Small intestine (tissue), 7 donors: Measurements from ENCODE around the gene CEP131. TPM values are rescaled to one million over a fixed set of nuclear protein-coding genes. Genes with fewer than 3 reads are reported as not detected.

Experiments
- DNase-seq, 2 donors: peaks; one replicate each; pipeline versions ENCODE4 v3.0.0 to v3.0.0-alpha.2; 2013
- FAIRE-seq: peaks from 2 replicates; lab custom pipeline; 2012; peaks lifted over from hg19 to GRCh38; lab: Jason Lieb, UNC
- H3K27ac ChIP-seq, 3 donors: one replicate each; pipeline ENCODE4 v1.5.1; 2013; ENCODE audit warnings: low read length in 2 of 3, mild to moderate bottlenecking in 2 of 3, control low read depth in 1 of 3, inconsistent platforms in 1 of 3, low read depth in 1 of 3, moderate library complexity in 1 of 3
- H3K27me3 ChIP-seq, 3 donors: one replicate each; pipeline ENCODE4 v1.6.1; 2013; ENCODE audit warnings: low read length in 3 of 3, inconsistent platforms in 1 of 3; ENCODE audit not compliant: control insufficient read depth in 3 of 3, insufficient read depth in 3 of 3
- H3K36me3 ChIP-seq, 3 donors: one replicate each; pipeline ENCODE4 v1.6.1; 2013; ENCODE audit warnings: low read length in 3 of 3, inconsistent platforms in 1 of 3, low read depth in 1 of 3, mild to moderate bottlenecking in 1 of 3, moderate library complexity in 1 of 3; ENCODE audit not compliant: control insufficient read depth in 3 of 3, insufficient read depth in 2 of 3
- H3K4me1 ChIP-seq, 3 donors: one replicate each; pipeline ENCODE4 v1.6.1; 2013; ENCODE audit warnings: low read length in 2 of 3, inconsistent platforms in 1 of 3, low read depth in 1 of 3, mild to moderate bottlenecking in 1 of 3, moderate library complexity in 1 of 3; ENCODE audit not compliant: control insufficient read depth in 3 of 3, insufficient read depth in 2 of 3
- H3K4me3 ChIP-seq, 3 donors: one replicate each; pipeline ENCODE4 v1.5.1; 2013; ENCODE audit warnings: low read length in 3 of 3, control low read depth in 1 of 3, inconsistent platforms in 1 of 3, low read depth in 1 of 3, mild to moderate bottlenecking in 1 of 3, moderate library complexity in 1 of 3
- H3K9me3 ChIP-seq, 2 donors: one replicate each; pipeline ENCODE4 v1.6.1; 2013; ENCODE audit warnings: low read depth in 1 of 2, low read length in 1 of 2; ENCODE audit not compliant: control insufficient read depth in 2 of 2, insufficient read depth in 1 of 2
- WGBS, 3 donors: extraction: QIAGEN DNeasy Blood & Tissue Kit; methylation state at CpG; one replicate each; pipeline ENCODE4 v1.1.7; 2013; 5-methylcytosine and 5-hydroxymethylcytosine counted together
- polyA plus RNA-seq, 4 donors: library from polyadenylated mRNA; stranded (reverse) in 3 of 4; unstranded in 1 of 4; fragments of 200-250 nt in 3 of 4; fragments of 120-200 nt in 1 of 4; gene quantifications; one replicate each; pipeline versions ENCODE4 v1.2.1 to v1.2.3, GENCODE V29; 2013
- donor health status: healthy with polysubstance abuse.
- donor health status: control.
- donor health status: control.
- donor health status: Bipolar disorder and iron deficiency.
- donor health status: healthy.

CEP131 gene
- polyA plus RNA-seq, 4 donors, result 4.0 to 8.8 (median 6.6) TPM

GRCh38 chr17:81238815-81239713 is 16.3 kb upstream of the CEP131 start, which contains the start of the genes NDUFAF8 and TEPSIN:
TSS of gene NDUFAF8 (plus strand) at chr17:81239318. CDS start at chr17:81239364, 46 bp downstream.
TSS of gene TEPSIN (minus strand) at chr17:81239055. CDS start at chr17:81239033, 22 bp downstream.
- Histone ChIP-seq H3K27me3 (no peaks in the 10 kb centered on the region), H3K27ac (peak within 1 kb of the TSS in 2 of 3 donors; percentile 45 to 67), H3K9me3 (no peaks in the 10 kb centered on the region), H3K36me3 (peaks cover 0 to 61% (median 0%) of the 10 kb centered on the region in 3 donors), H3K4me3 (peak within 1 kb of the TSS; percentile 78 to 89 (median 85)), H3K4me1 (peaks cover 2 to 23% (median 13%) of the 10 kb centered on the region in 3 donors)
- FAIRE-seq (peak; percentile 70), DNase-seq (peak; percentile 98 to 100)
- 0% methylated on average over 60 to 100 of the region's 100 CpGs for WGBS, 3 donors

GRCh38 chr17:81238490-81238814 is 15.7 kb upstream of the CEP131 start:
- no peak for DNase-seq
- no peak for FAIRE-seq
- no peaks in the 10 kb centered on the region for H3K9me3 ChIP-seq
- H3K27me3 ChIP-seq, result no peaks in the 10 kb centered on the region
- 1% methylated on average over 26 of the region's 26 CpGs for WGBS, 3 donors
- peaks cover 2 to 23% (median 13%) of the 10 kb centered on the region in 3 donors for H3K4me1 ChIP-seq
- peaks cover 0 to 67% (median 2%) of the 10 kb centered on the region in 3 donors for H3K36me3 ChIP-seq
- peak overlapping the region; percentile 78 to 89 (median 85) for H3K4me3 ChIP-seq
- H3K27ac ChIP-seq, result no peak overlapping the region

- H3K4me1 ChIP-seq, result peaks cover 2 to 23% (median 13%) of the 10 kb centered on the region in 3 donors
- H3K36me3 ChIP-seq, result peaks cover 3 to 68% (median 6%) of the 10 kb centered on the region in 3 donors
- DNase-seq (no peak), FAIRE-seq (no peak)
- H3K27me3 ChIP-seq, result no peaks in the 10 kb centered on the region
- H3K27ac ChIP-seq, result no peak overlapping the region
- WGBS, 3 donors, result 53 to 56% (median 56%) methylated on average over 36 of the region's 36 CpGs
- H3K9me3 ChIP-seq, result no peaks in the 10 kb centered on the region
- H3K4me3 ChIP-seq, result peak overlapping the region; percentile 78 to 89 (median 85)
These were observed 15.1 kb upstream of the CEP131 start for GRCh38 chr17:81237591-81238489.

- no peak overlapping the region for H3K27ac ChIP-seq
- peaks cover 2 to 23% (median 13%) of the 10 kb centered on the region in 3 donors for H3K4me1 ChIP-seq
- peaks cover 4 to 69% (median 6%) of the 10 kb centered on the region in 3 donors for H3K36me3 ChIP-seq
- H3K9me3 ChIP-seq, result no peaks in the 10 kb centered on the region
- DNase-seq, result no peak
- no peak overlapping the region for H3K4me3 ChIP-seq
- WGBS, 3 donors, result 91 to 93% (median 92%) methylated on average over 19 to 21 of the region's 21 CpGs
- FAIRE-seq, result no peak
- no peaks in the 10 kb centered on the region for H3K27me3 ChIP-seq
These were observed 14.0 kb upstream of the CEP131 start for GRCh38 chr17:81236784-81237183.

GRCh38 chr17:81235822-81236740 is 13.3 kb upstream of the CEP131 start:
- H3K4me3 ChIP-seq, result no peak overlapping the region
- no peaks in the 10 kb centered on the region for H3K9me3 ChIP-seq
- H3K27ac ChIP-seq, result no peak overlapping the region
- no peaks in the 10 kb centered on the region for H3K27me3 ChIP-seq
- peaks cover 4 to 69% (median 6%) of the 10 kb centered on the region in 3 donors for H3K36me3 ChIP-seq
- 91 to 95% (median 93%) methylated on average over 31 to 32 of the region's 32 CpGs for WGBS, 3 donors
- H3K4me1 ChIP-seq, result peaks cover 2 to 23% (median 13%) of the 10 kb centered on the region in 3 donors
- no peak for FAIRE-seq
- no peak for DNase-seq

GRCh38 chr17:81234940-81235821 is 12.4 kb upstream of the CEP131 start:
- no peaks in the 10 kb centered on the region for H3K9me3 ChIP-seq
- FAIRE-seq, result no peak
- peaks cover 2 to 17% (median 12%) of the 10 kb centered on the region in 3 donors for H3K4me1 ChIP-seq
- DNase-seq, result no peak
- 84 to 89% (median 88%) methylated on average over 25 to 26 of the region's 26 CpGs for whole genome bisulfite sequencing, 3 donors
- no peak overlapping the region for H3K4me3 ChIP-seq
- H3K27me3 ChIP-seq, result no peaks in the 10 kb centered on the region
- peaks cover 4 to 72% (median 6%) of the 10 kb centered on the region in 3 donors for H3K36me3 ChIP-seq
- H3K27ac ChIP-seq, result no peak overlapping the region

GRCh38 chr17:81234506-81234855 is 11.7 kb upstream of the CEP131 start:
- WGBS, 3 donors, result 85 to 93% (median 92%) methylated on average over 13 of the region's 13 CpGs

More at GRCh38 chr17:81234506-81234855, 11.7 kb upstream of the CEP131 start:
- Histone ChIP-seq H3K4me1 (peaks cover 2 to 13% (median 7%) of the 10 kb centered on the region in 3 donors), H3K9me3 (no peaks in the 10 kb centered on the region), H3K27ac (no peak overlapping the region), H3K27me3 (no peaks in the 10 kb centered on the region), H3K4me3 (no peak overlapping the region), H3K36me3 (peaks cover 4 to 79% (median 6%) of the 10 kb centered on the region in 3 donors)
- DNase-seq (no peak), FAIRE-seq (no peak)
